K562 (cell line): ENCODE measurements around the gene TSSK2. TPM values are rescaled to one million over a fixed set of nuclear protein-coding genes. Genes with fewer than 3 reads are reported as not detected.

ENCODE experiments used
- ARHGAP35 ChIP-seq: fragments of 450-650 bp; IDR thresholded peaks from 2 replicates; pipeline ENCODE4 v1.6.1; 2018; ENCODE audit not compliant: partially characterized antibody
- BRCA1 ChIP-seq, 2 experiments: fragments of 450-650 bp in 1 of 2; sonication (generic) in 1 of 2; formaldehyde crosslinking in 1 of 2; IDR thresholded peaks; 2 replicates each; pipeline versions ENCODE4 v1.5.0 to v1.6.1; 2017 to 2020; ENCODE audit warnings: mild to moderate bottlenecking in 1 of 2, missing genetic modification reagents in 1 of 2
- CREB3 ChIP-seq: fragments of 450-650 bp; conservative IDR thresholded peaks from 2 replicates; pipeline ENCODE4 v1.6.1; 2016; ENCODE audit warnings: missing genetic modification characterization, low read depth, mild to moderate bottlenecking, missing compliant biosample characterization, moderate library complexity
- CTCF ChIP-seq, 3 experiments: IDR thresholded peaks in 2 of 3; conservative IDR thresholded peaks in 1 of 3; 2 replicates each; pipeline ENCODE4 v1.5.1; 2011 to 2012; ENCODE audit warnings: low read length in 3 of 3, mild to moderate bottlenecking in 3 of 3, control low read depth in 2 of 3, improper control_type of control experiment in 1 of 3, inconsistent platforms in 1 of 3, low read depth in 1 of 3, mixed read lengths in 1 of 3, moderate library complexity in 1 of 3; ENCODE audit not compliant: insufficient read depth in 2 of 3
- E2F3 ChIP-seq: fragments of 250-450 bp; sonication (Bioruptor Pico); IDR thresholded peaks from 2 replicates; pipeline ENCODE4 v1.4.0; 2020; ENCODE audit warnings: mild to moderate bottlenecking
- GABPB2 ChIP-seq: fragments of 250-450 bp; sonication (Bioruptor Pico); conservative IDR thresholded peaks from 2 replicates; pipeline ENCODE4 v1.5.1; 2021; ENCODE audit warnings: mild to moderate bottlenecking
- GATA2 ChIP-seq: sonication (generic); formaldehyde crosslinking; IDR thresholded peaks from 2 replicates; pipeline ENCODE4 v1.4.0; 2020; ENCODE audit warnings: mild to moderate bottlenecking, missing genetic modification reagents
- HDGF ChIP-seq: fragments of 450-650 bp; IDR thresholded peaks from 2 replicates; pipeline ENCODE4 v1.6.1; 2016
- LCOR ChIP-seq: sonication (generic); formaldehyde crosslinking; IDR thresholded peaks from 2 replicates; pipeline ENCODE4 v1.8.0; 2022; ENCODE audit warnings: mild to moderate bottlenecking, missing genetic modification reagents
- MAFK ChIP-seq: IDR thresholded peaks from 2 replicates; pipeline ENCODE4 v1.6.1; 2011; ENCODE audit warnings: low read length, improper control_type of control experiment
- SIN3A ChIP-seq, 2 experiments: fragments of 150-350 bp in 1 of 2; IDR thresholded peaks; 2 replicates each; pipeline ENCODE4 v1.6.1; 2011 to 2016; ENCODE audit warnings: borderline replicate concordance in 2 of 2, low read depth in 2 of 2, low read length in 2 of 2, mild to moderate bottlenecking in 2 of 2, moderate library complexity in 2 of 2; ENCODE audit not compliant: control insufficient read depth in 1 of 2
- SMAD2 ChIP-seq: fragments of 150-350 bp; IDR thresholded peaks from 2 replicates; pipeline ENCODE4 v1.6.1; 2014; ENCODE audit warnings: low read depth, mild to moderate bottlenecking, low read length
- TBL1XR1 ChIP-seq, 2 experiments: IDR thresholded peaks; 2 replicates each; pipeline ENCODE4 v1.6.1; 2012; ENCODE audit warnings: improper control_type of control experiment in 2 of 2, low read length in 2 of 2, mild to moderate bottlenecking in 1 of 2
- TFAP4 ChIP-seq: sonication (generic); formaldehyde crosslinking; IDR thresholded peaks from 2 replicates; pipeline ENCODE4 v1.8.0; 2022; ENCODE audit warnings: missing genetic modification reagents, mild to moderate bottlenecking, moderate library complexity, borderline replicate concordance
- THAP12 ChIP-seq: fragments of 250-450 bp; sonication (Bioruptor Pico); IDR thresholded peaks from 2 replicates; pipeline ENCODE4 v1.9.0; 2021; ENCODE audit warnings: mild to moderate bottlenecking, inconsistent platforms
- YY1 ChIP-seq, 3 experiments: IDR thresholded peaks; 2 replicates each; pipeline ENCODE4 v1.6.1; 2011; ENCODE audit warnings: low read length in 2 of 3, mild to moderate bottlenecking in 2 of 3, moderate library complexity in 2 of 3, borderline replicate concordance in 1 of 3, control low read depth in 1 of 3, low read depth in 1 of 3; ENCODE audit not compliant: insufficient read depth in 3 of 3, insufficient replicate concordance in 2 of 3, control insufficient read depth in 1 of 3, insufficient read length in 1 of 3; ENCODE audit errors: extremely low read depth in 1 of 3
- ZFP1 ChIP-seq: fragments of 450-650 bp; formaldehyde crosslinking; IDR thresholded peaks from 2 replicates; pipeline ENCODE4 v1.4.0; 2020; ENCODE audit warnings: mild to moderate bottlenecking, mixed read lengths
- ZFP91 ChIP-seq: sonication (generic); formaldehyde crosslinking; IDR thresholded peaks from 2 replicates; pipeline ENCODE4 v1.8.0; 2022; ENCODE audit warnings: mild to moderate bottlenecking, missing genetic modification reagents
- ZNF347 ChIP-seq: fragments of 450-650 bp; formaldehyde crosslinking; IDR thresholded peaks from 2 replicates; pipeline ENCODE4 v1.4.0; 2020; ENCODE audit warnings: low read depth, mild to moderate bottlenecking, moderate library complexity
- polyA plus RNA-seq, 8 experiments: library from polyadenylated mRNA; depleted of rRNA in 4 of 8; stranded (reverse) in 5 of 8; unstranded in 3 of 8; fragments of >200 nt; fragmentation: Nextera tagmentation in 2 of 8; fragmentation: Illumina TruSeq in 1 of 8; extraction: Ambion mirVana in 2 of 8; extraction: Trizol in 1 of 8; gene quantifications; 2 replicates each; pipeline versions ENCODE4 v1.2.1 to v1.2.3, GENCODE V29; 2011 to 2014; ENCODE audit warnings: inconsistent platforms in 1 of 8, missing spikeins in 1 of 8
- total RNA-seq, 7 experiments: library from RNA; depleted of rRNA in 6 of 7; stranded (reverse); fragments of >200 nt in 6 of 7; fragmentation: Illumina TruSeq in 2 of 7; extraction: Trizol in 2 of 7; gene quantifications; 2 replicates each; pipeline versions ENCODE4 v1.2.1 to v1.2.3, GENCODE V29; 2011 to 2021; ENCODE audit warnings: low replicate concordance in 1 of 7

The TSSK2 gene
- total and polyA plus RNA-seq, 9 of the 15 experiments (the other 6 are each of a cell fraction or from before 2014, with no cell fraction given): 0.04 TPM; not detected in 8

- no peak for TF ChIP-seq LCOR (CRISPR knock-in tag)
- peak in 1 of 3 experiments; percentile 30 for TF ChIP-seq YY1 (IDR thresholded peaks at IDR 0.05; ENCODE audit: borderline replicate concordance in 1 of 3, control insufficient read depth in 1 of 3, extremely low read depth in 1 of 3, insufficient read depth in 3 of 3, insufficient read length in 1 of 3, insufficient replicate concordance in 2 of 3, low read depth in 1 of 3, low read length in 2 of 3)
- 0 out of 4 replicates have a peak, but pooled peaks of 1 of the 2 experiments have one; percentile 6 for TF ChIP-seq TBL1XR1 (IDR thresholded peaks at IDR 0.05; ENCODE audit: low read length in 2 of 2)
- peak in 1 of 2 experiments; percentile 65; a peak in 1 of 4 replicates for TF ChIP-seq SIN3A (IDR thresholded peaks at IDR 0.05; ENCODE audit: borderline replicate concordance in 2 of 2, control insufficient read depth in 1 of 2, low read depth in 2 of 2, low read length in 2 of 2)
- TF ChIP-seq GABPB2 (CRISPR knock-in tag): 0 out of 2 replicates have a peak, but pooled peaks have one; percentile 84
- peak; percentile 54; the same call in 1 of the 2 replicates for TF ChIP-seq HDGF
- peak; percentile 16; the same call in 1 of the 2 replicates for TF ChIP-seq MAFK
- no peak for TF ChIP-seq ZFP91 (CRISPR knock-in tag)
- TF ChIP-seq SMAD2: no peak
- TF ChIP-seq BRCA1 (IDR thresholded peaks at IDR 0.05): no peak
- peak; percentile 93; the same call in 1 of the 2 replicates for TF ChIP-seq BRCA1 (CRISPR knock-in tag; IDR thresholded peaks at IDR 0.05)
- no peak for TF ChIP-seq ZNF347 (CRISPR knock-in tag)
- no peak for TF ChIP-seq CREB3 (tag)
- no peak for TF ChIP-seq GATA2 (CRISPR knock-in tag)
- peak; percentile 82 for TF ChIP-seq TFAP4 (CRISPR knock-in tag)
- TF ChIP-seq CTCF (IDR thresholded peaks at IDR 0.05 in 2 of 3, conservative IDR thresholded peaks at IDR 0.05 in 1 of 3; ENCODE audit: insufficient read depth in 2 of 3, low read depth in 1 of 3, low read length in 3 of 3): peak; percentile 76 to 79 (median 78)
- TF ChIP-seq THAP12 (CRISPR knock-in tag): 0 out of 2 replicates have a peak, but pooled peaks have one; percentile 22
- TF ChIP-seq ZFP1 (CRISPR knock-in tag): no peak
- TF ChIP-seq E2F3: 0 out of 2 replicates have a peak, but pooled peaks have one; percentile 21
- TF ChIP-seq ARHGAP35: no peak
Measured at GRCh38 chr22:19085233-19085718, 45.8 kb upstream of the TSSK2 start (continued).
